HCT116 (cell line): ENCODE data around the gene SLC25A48. TPM values are rescaled to one million over a fixed set of nuclear protein-coding genes. Genes with fewer than 3 reads are reported as not detected.

Source experiments
- ATAC-seq: fragments of 200-7000 bp; cut with Tn5 transposase; 2 replicates; pipeline ENCODE4 v1.9.1; 2020; ENCODE audit warnings: mild to moderate bottlenecking, moderate library complexity
- BruUV-seq: library from RNA; stranded (reverse); fragments of 400-500 nt; replicated peaks from 2 replicates; lab custom pipeline; 2021; lab: Mats Ljungman, UMichigan
- CTCF ChIA-PET: fragments of 300-600 bp; sonication (Branson Sonifier 250); formaldehyde crosslinking; loops from one replicate; lab custom pipeline; 2021; ENCODE audit warnings: antibody characterized with exemption; lab: Charles Lee
- POLR2A ChIA-PET: fragments of 300-600, 350-600 bp; sonication (Branson Sonifier 250); formaldehyde crosslinking; loops from one replicate; lab custom pipeline; 2021; ENCODE audit warnings: antibody characterized with exemption; lab: Charles Lee
- RAD21 ChIA-PET, 2 experiments: fragments of 300-600 bp; sonication (Branson Sonifier 250); formaldehyde crosslinking; loops; one replicate each; lab custom pipeline; 2023; ENCODE audit warnings: low total read pairs in 2 of 2; ENCODE audit not compliant: uncharacterized antibody in 2 of 2, unreplicated experiment in 2 of 2, low non-redundant PET in 1 of 2; lab: Charles Lee
- DNase-seq: peaks from one replicate; pipeline ENCODE4 v3.0.0-alpha.2; 2010; ENCODE audit warnings: low read depth, low spot score
- H2AFZ ChIP-seq: fragments of 200-600 bp; shearing (Covaris generic), sonication (generic); 2 replicates; pipeline ENCODE4 v1.6.1; 2017; ENCODE audit warnings: low read depth, mixed run types, mixed read lengths, antibody characterized with exemption, low read length; ENCODE audit not compliant: poor library complexity, severe bottlenecking
- H3K27ac ChIP-seq: 2 replicates; pipeline ENCODE4 v1.5.1; 2012; ENCODE audit warnings: low read depth, low read length
- H3K27me3 ChIP-seq: fragments of 200-600 bp; sonication (generic); 2 replicates; pipeline ENCODE4 v1.6.1; 2016; ENCODE audit warnings: mixed run types, low read length, mixed read lengths; ENCODE audit not compliant: insufficient read depth
- H3K36me3 ChIP-seq, 2 experiments: fragments of 200-500 bp in 1 of 2; fragments of 200-600 bp in 1 of 2; sonication (Bioruptor generic) in 1 of 2; sonication (generic) in 1 of 2; 2 replicates each; pipeline versions ENCODE4 v1.5.1 to v1.6.1; 2014 to 2016; ENCODE audit warnings: low read length in 2 of 2, inconsistent platforms in 1 of 2, mixed read lengths in 1 of 2, mixed run types in 1 of 2; ENCODE audit not compliant: insufficient read depth in 2 of 2, control insufficient read depth in 1 of 2
- H3K4me1 ChIP-seq, 2 experiments: fragments of 200-600 bp in 1 of 2; sonication (generic) in 1 of 2; 2 replicates each; pipeline versions ENCODE4 v1.5.1 to v1.6.1; 2012 to 2017; ENCODE audit warnings: low read length in 2 of 2, inconsistent platforms in 1 of 2, mild to moderate bottlenecking in 1 of 2, mixed read lengths in 1 of 2, mixed run types in 1 of 2, moderate library complexity in 1 of 2; ENCODE audit not compliant: insufficient read depth in 2 of 2, control insufficient read depth in 1 of 2
- H3K4me2 ChIP-seq: fragments of 200-600 bp; sonication (generic); 2 replicates; pipeline ENCODE4 v1.6.1; 2017; ENCODE audit warnings: mixed run types, low read length, mixed read lengths
- H3K4me3 ChIP-seq, 2 experiments: fragments of 200-600 bp in 1 of 2; sonication (generic) in 1 of 2; replicated peaks in 1 of 2; 2 replicates each; pipeline ENCODE4 v1.5.1; 2011 to 2016; ENCODE audit warnings: low read length in 2 of 2, control low read depth in 1 of 2, low read depth in 1 of 2, mild to moderate bottlenecking in 1 of 2, mixed read lengths in 1 of 2, mixed run types in 1 of 2
- H3K79me2 ChIP-seq: fragments of 200-600 bp; sonication (generic); 2 replicates; pipeline ENCODE4 v1.6.1; 2017; ENCODE audit warnings: mild to moderate bottlenecking, mixed run types, low read length, moderate library complexity, mixed read lengths; ENCODE audit not compliant: insufficient read depth
- H3K9ac ChIP-seq: fragments of 200-600 bp; sonication (generic); 2 replicates; pipeline ENCODE4 v1.6.1; 2016; ENCODE audit warnings: low read length, mixed read lengths
- H3K9me2 ChIP-seq: fragments of 200-600 bp; sonication (generic), shearing (Covaris generic); 2 replicates; pipeline ENCODE4 v1.6.1; 2017; ENCODE audit warnings: mixed run types, mild to moderate bottlenecking, moderate library complexity; ENCODE audit not compliant: insufficient read depth
- H3K9me3 ChIP-seq, 2 experiments: fragments of 200-500 bp in 1 of 2; fragments of 200-600 bp in 1 of 2; sonication (Bioruptor generic) in 1 of 2; sonication (generic) in 1 of 2; 2 replicates each; pipeline ENCODE4 v1.6.1; 2014 to 2017; ENCODE audit warnings: low read length in 2 of 2, mixed read lengths in 2 of 2, inconsistent platforms in 1 of 2, low read depth in 1 of 2, mild to moderate bottlenecking in 1 of 2, mixed run types in 1 of 2, moderate library complexity in 1 of 2; ENCODE audit not compliant: control insufficient read depth in 1 of 2, insufficient read depth in 1 of 2
- H4K20me1 ChIP-seq: fragments of 200-600 bp; sonication (generic), shearing (Covaris generic); 2 replicates; pipeline ENCODE4 v1.6.1; 2017; ENCODE audit warnings: mixed run types, mild to moderate bottlenecking, moderate library complexity; ENCODE audit not compliant: insufficient read depth
- ATF3 ChIP-seq: IDR thresholded peaks from 2 replicates; pipeline ENCODE4 v1.6.1; 2012
- CBX3 ChIP-seq: IDR thresholded peaks from 2 replicates; pipeline ENCODE4 v1.6.1; 2012; ENCODE audit warnings: low read depth
- ELF1 ChIP-seq: IDR thresholded peaks from 2 replicates; pipeline ENCODE4 v1.6.1; 2012; ENCODE audit warnings: low read depth, borderline replicate concordance
- EZH2 ChIP-seq: fragments of 200-600 bp; sonication (generic); IDR thresholded peaks from 2 replicates; pipeline ENCODE4 v1.6.1; 2017; ENCODE audit warnings: antibody characterized with exemption, mixed run types
- EZH2phosphoT487 ChIP-seq: fragments of 200-600 bp; IDR thresholded peaks from 2 replicates; pipeline ENCODE4 v1.6.1; 2018; ENCODE audit warnings: antibody characterized with exemption, borderline replicate concordance
- FOSL1 ChIP-seq: IDR thresholded peaks from 2 replicates; pipeline ENCODE4 v1.6.1; 2012; ENCODE audit warnings: low read depth
- JUND ChIP-seq: IDR thresholded peaks from 2 replicates; pipeline ENCODE4 v1.6.1; 2012
- MAX ChIP-seq: IDR thresholded peaks from 2 replicates; pipeline ENCODE4 v1.6.1; 2012
- POLR2AphosphoS5 ChIP-seq: IDR thresholded peaks from 2 replicates; pipeline ENCODE4 v1.6.1; 2011; ENCODE audit warnings: mild to moderate bottlenecking, low read depth, low read length, moderate library complexity
- RAD21 ChIP-seq: IDR thresholded peaks from 2 replicates; pipeline ENCODE4 v1.6.1; 2012; ENCODE audit warnings: low read depth, mild to moderate bottlenecking
- SP1 ChIP-seq: IDR thresholded peaks from 2 replicates; pipeline ENCODE4 v1.6.1; 2012; ENCODE audit warnings: low read depth
- SRF ChIP-seq: IDR thresholded peaks from 2 replicates; pipeline ENCODE4 v1.6.1; 2012; ENCODE audit warnings: low read depth
- TCF7L2 ChIP-seq: IDR thresholded peaks from 2 replicates; pipeline ENCODE4 v1.7.0; 2011; ENCODE audit warnings: borderline replicate concordance, inconsistent platforms; ENCODE audit not compliant: insufficient read depth, insufficient read length; ENCODE audit errors: extremely low read depth
- ZFX ChIP-seq: fragments of 450-650 bp; IDR thresholded peaks from 2 replicates; pipeline ENCODE4 v1.6.1; 2017
- ZNF274 ChIP-seq: fragments of 200-500 bp; sonication (Bioruptor generic); IDR thresholded peaks from 2 replicates; pipeline ENCODE4 v1.6.1; 2014; ENCODE audit warnings: mild to moderate bottlenecking, low read depth, low read length, inconsistent platforms
- intact Hi-C: fragments of 100-400 bp; cut with micrococcal nuclease; formaldehyde crosslinking; loops from 2 replicates; pipeline ENCODE4 v1.10.0; 2022
- total RNA-seq: library from RNA; stranded (reverse); gene quantifications from one replicate; pipeline ENCODE4 v1.2.1, GENCODE V29; 2021; ENCODE audit not compliant: unreplicated experiment

Gene SLC25A48
- total RNA-seq, 1 experiment from 2014 or later = 2.8 TPM

- no peak overlapping the region for H3K4me2 ChIP-seq
- peaks cover 38% of the 10 kb centered on the region for H3K27me3 ChIP-seq
- no TSS peak for BruUV-seq
- no peaks in the 10 kb centered on the region for H3K36me3 ChIP-seq
- no peaks in the 10 kb centered on the region for H4K20me1 ChIP-seq
- intact Hi-C loops = no loop called here
- DNase-seq (no peak), ATAC-seq (no peak)
- H3K79me2 ChIP-seq = no peaks in the 10 kb centered on the region
- ChIA-PET POLR2A (no interaction called here), RAD21 (no interaction called here), CTCF (interaction anchor here (1.9 kb wide), 1 partner anchor 163 kb away, joined by 6 read pairs; no protein-coding TSS in a partner anchor)
- no peaks in the 10 kb centered on the region for H3K9me2 ChIP-seq
- TF ChIP-seq ZNF274 (no peak), POLR2AphosphoS5 (no peak), RAD21 (no peak), JUND (no peak), ZFX (no peak), SP1 (no peak), SRF (no peak), MAX (no peak), ATF3 (no peak), EZH2phosphoT487 (no peak), TCF7L2 (no peak), ELF1 (no peak), CBX3 (no peak), EZH2 (no peak), FOSL1 (no peak)
- no peak overlapping the region for H2AFZ ChIP-seq
- H3K4me3 ChIP-seq = no peak overlapping the region
- H3K27ac ChIP-seq = no peak overlapping the region
- H3K9me3 ChIP-seq = no peaks in the 10 kb centered on the region
- H3K9ac ChIP-seq = no peak overlapping the region
- H3K4me1 ChIP-seq = no peaks in the 10 kb centered on the region
Observed at GRCh38 chr5:135894789-135895188, 60.3 kb downstream of the SLC25A48 start.
